LoVo (cell line): Measurements from ENCODE around the gene ESR1.
A peak's percentile ranks its signal among the peaks of the same experiment; 100 is the strongest.

Experiments
- DNase-seq: peaks from one replicate; pipeline ENCODE4 v3.0.0-alpha.2; 2016; ENCODE audit warnings: low spot score

ESR1 gene

GRCh38 chr6:151807513-151808370 lies at the start of gene ESR1:
ESR1 (plus strand) TSS chr6:151807682; CDS start chr6:151807913, 231 bp downstream.
- no peak for DNase-seq

GRCh38 chr6:151760486-151760885 lies 47.0 kb upstream of the ESR1 start:
- no peak for DNase-seq

GRCh38 chr6:151761851-151762250 lies 45.6 kb upstream of the ESR1 start:
- no peak for DNase-seq

- no peak for DNase-seq
These were observed 44.7 kb upstream of the ESR1 start for GRCh38 chr6:151762817-151763216.

GRCh38 chr6:151763303-151763702 lies 44.2 kb upstream of the ESR1 start:
- no peak for DNase-seq

- peak; percentile 55 for DNase-seq
These were observed 43.4 kb upstream of the ESR1 start for GRCh38 chr6:151763938-151764680.

GRCh38 chr6:151765444-151765886 lies 42.0 kb upstream of the ESR1 start:
- DNase-seq, result peak; percentile 56

- DNase-seq, result no peak
These were observed 35.0 kb upstream of the ESR1 start for GRCh38 chr6:151772446-151772845.

- no peak for DNase-seq
These were observed 34.1 kb upstream of the ESR1 start for GRCh38 chr6:151773382-151773781.

GRCh38 chr6:151782560-151782959 lies 24.9 kb upstream of the ESR1 start:
- DNase-seq, result no peak

GRCh38 chr6:151783692-151784091 lies 23.8 kb upstream of the ESR1 start:
- no peak for DNase-seq

- DNase-seq, result no peak
These were observed 22.9 kb upstream of the ESR1 start for GRCh38 chr6:151784441-151785214.

- no peak for DNase-seq
These were observed 10.5 kb upstream of the ESR1 start for GRCh38 chr6:151796842-151797530.

- DNase-seq, result no peak
These were observed 3.7 kb upstream of the ESR1 start for GRCh38 chr6:151803743-151804142.

- no peak for DNase-seq
These were observed 2.7 kb upstream of the ESR1 start for GRCh38 chr6:151804585-151805285.

GRCh38 chr6:151805286-151805840 lies 2.1 kb upstream of the ESR1 start:
- DNase-seq, result no peak

GRCh38 chr6:151806757-151807512 lies 547 bp upstream of the ESR1 start:
- no peak for DNase-seq

GRCh38 chr6:151808371-151809241 lies 1.1 kb downstream of the ESR1 start:
- no peak for DNase-seq

- DNase-seq, result no peak
These were observed 3.6 kb downstream of the ESR1 start for GRCh38 chr6:151811081-151811480.
